GM18498 (cell line): Measurements from ENCODE around the gene PSMD1.
"Not testable (repeated sequence)": the region's sequence is repeated elsewhere in the genome, so short reads cannot be mapped to it uniquely, and the experiment has no call there.

ENCODE experiments used
- ATAC-seq: cut with Tn5 transposase; IDR thresholded peaks from one replicate; pipeline ENCODE4 v1.9.1; 2021; ENCODE audit warnings: mild to moderate bottlenecking, moderate library complexity; ENCODE audit not compliant: unreplicated experiment

The PSMD1 gene

GRCh38 chr2:231052494-231053451, 3.9 kb upstream of the PSMD1 start:
- ATAC-seq, result peak; percentile 67

GRCh38 chr2:231053846-231054245, 2.8 kb upstream of the PSMD1 start:
- no peak for ATAC-seq

GRCh38 chr2:231057590-231057989, 923 bp downstream of the PSMD1 start:
- no peak for ATAC-seq

DNA sequence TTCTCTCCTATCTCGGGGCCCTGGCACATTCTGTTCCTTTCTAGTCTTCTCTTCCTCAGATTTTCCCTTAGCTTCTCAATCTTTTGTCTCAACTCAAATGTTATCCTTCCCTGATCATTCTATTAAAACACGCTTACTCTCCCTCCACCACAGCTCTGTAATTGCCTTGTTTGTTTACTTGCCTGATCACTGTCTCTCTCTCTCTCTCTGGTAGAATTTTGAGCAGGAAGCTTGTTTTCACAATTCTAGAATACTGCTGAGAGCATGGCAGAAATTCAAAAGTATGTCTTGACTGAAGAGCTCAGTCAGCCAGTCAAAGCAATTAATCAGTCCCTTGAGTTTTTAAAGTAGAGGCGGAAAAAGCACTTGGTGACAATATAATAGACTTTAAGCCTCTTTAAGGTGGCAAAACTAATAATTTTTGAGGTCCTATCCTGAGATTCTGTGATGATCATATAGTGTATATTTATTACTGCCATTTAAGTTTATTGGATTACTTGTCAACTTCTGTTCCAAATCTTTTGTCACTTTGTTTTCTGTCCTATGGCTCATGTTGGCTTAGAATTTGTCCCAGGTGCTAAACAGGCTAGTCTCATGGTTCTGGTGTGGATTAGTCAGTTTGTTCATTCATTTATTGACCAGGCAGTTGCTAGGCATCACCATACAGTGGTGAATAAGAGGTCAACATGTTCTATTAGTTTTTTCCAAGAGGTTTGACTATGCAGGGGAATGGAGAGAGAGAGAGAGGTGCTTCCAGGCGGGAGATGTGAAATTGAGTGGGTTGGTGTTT, 2.3 kb downstream of the PSMD1 start:
- no peak for ATAC-seq

DNA sequence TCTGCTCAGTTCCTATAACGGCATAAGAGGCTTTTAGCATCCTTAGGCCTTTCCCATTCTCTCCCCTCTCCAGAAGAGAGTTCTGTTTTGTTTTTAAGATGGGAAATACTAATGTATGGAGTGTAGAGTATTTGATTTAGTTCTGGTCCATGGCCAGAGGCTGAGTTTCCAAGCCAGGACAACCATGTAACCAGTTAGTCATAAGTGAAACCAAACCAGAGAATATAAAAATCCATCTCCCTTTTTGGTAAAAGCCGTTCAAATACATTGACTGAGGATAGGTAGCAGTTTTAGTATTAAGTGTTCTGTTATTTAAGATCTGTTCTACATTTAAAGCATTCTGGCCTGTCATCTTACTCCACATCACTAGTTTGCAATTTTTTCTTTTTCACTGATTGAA, 3.1 kb downstream of the PSMD1 start:
- no peak for ATAC-seq

DNA sequence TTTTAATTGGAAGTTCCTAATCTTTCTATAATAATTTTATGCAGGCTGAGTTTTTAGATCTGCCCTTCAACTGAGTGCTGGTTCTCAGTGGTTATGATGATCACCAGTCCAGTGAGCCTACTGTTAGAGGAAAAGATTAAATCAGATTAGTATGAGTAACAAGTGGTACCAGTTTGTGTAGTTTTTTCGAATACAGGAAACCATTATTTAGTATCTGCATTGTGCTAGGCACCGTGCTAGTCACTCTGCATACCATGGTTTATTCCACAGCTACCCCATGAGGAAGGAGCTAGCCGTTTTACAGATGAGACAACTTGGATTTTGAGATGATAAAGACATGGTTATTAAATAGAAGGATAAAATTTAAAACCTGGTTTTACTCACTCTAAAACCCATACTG, 6.1 kb downstream of the PSMD1 start:
- ATAC-seq, result no peak

GRCh38 chr2:231063347-231063746, 6.7 kb downstream of the PSMD1 start:
- ATAC-seq, result no peak

- ATAC-seq, result no peak
These were observed 9.3 kb downstream of the PSMD1 start for GRCh38 chr2:231065966-231066365.

DNA sequence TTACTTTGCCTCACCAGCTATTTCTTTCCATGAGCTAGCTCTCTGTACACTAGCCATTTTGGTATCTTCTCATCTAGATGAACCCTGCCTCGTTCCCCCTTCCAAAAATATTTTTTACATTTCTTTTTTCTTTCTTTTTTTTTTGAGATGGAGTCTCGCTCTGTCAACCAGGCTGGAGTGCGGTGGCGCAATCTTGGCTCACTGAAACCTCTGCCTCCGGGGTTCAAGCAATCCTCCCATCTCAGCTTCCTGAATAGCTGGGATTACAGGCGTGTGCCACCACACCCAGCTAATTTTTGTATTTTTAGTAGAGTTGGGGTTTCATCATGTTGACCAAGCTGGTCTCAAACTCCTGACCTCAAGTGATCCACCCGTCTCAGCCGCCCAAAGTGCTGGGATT, 10.9 kb downstream of the PSMD1 start:
- not testable (repeated sequence) for ATAC-seq

DNA sequence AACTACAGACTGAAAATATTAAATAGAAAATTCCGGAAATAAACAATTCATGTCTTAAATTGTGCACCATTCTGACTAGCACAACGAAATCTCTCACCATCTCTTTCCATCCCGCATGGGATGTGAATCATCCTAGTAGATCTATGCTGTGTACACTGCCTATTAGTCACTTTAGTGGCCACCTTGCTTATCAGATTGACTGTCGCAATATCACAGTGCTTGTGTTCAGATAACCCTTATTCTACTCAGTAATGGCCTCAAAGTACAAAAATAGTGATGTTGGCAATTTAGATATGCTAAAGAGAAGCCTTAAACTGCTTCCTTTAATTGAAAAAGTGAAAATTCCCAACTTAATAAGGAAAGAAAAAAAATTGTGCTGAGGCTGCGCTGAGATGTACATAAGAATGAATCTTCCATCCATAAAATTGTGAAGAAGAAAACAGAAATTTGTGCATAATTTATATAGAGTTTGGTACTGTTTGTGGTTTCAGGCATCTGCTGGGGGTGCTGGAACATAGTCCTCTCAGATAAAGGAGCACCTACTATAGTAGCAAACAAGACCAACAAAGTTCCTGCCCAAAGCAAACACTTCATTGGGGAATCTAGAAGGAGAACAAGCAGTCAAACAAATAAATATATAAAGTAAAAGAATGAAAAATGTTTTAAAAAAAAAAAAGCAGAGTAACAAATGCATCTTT, 12.0 kb downstream of the PSMD1 start:
- ATAC-seq, result no peak

- ATAC-seq, result no peak
These were observed 12.8 kb downstream of the PSMD1 start for GRCh38 chr2:231069379-231070054.

GRCh38 chr2:231084565-231084964, 27.9 kb downstream of the PSMD1 start:
- ATAC-seq, result no peak

DNA sequence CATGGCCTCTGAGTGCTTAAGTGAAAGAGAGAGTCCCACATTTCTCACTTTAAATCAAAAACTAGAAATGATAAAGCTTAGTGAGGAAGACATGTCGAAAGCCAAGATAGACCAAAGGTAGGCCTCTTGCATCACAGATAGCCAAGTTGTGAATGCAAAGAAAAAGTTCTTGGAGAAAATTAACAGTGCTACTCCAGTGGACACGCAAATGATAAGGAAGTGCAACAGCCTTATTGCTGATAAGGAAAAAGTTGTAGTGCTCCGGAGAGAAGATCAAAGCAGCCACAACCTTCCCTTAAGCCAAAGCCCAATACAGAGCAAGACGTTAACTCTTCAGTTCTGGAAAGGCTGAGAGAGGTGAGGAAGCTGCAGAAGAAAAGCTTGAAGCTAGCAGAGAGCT, 32.1 kb downstream of the PSMD1 start:
- no peak for ATAC-seq

DNA sequence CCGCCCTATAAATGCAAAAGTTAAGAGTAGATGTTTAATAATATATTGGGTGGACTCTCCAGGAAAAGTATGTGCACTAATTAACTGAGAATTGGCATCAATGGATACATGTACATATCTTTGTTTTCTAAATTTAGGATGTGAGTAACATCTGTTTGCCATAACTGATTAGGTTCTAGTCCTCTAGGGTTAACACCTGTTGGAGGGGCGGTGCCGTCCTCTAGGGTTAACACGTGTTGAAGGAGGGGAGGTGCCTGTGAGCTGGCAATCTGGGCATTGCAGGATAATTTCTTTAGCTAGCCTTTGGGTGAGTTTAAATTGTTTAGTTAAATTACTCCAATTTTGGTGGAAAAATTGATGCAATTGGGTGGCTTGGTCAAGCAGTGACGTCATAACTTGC, 37.3 kb downstream of the PSMD1 start:
- ATAC-seq, result no peak

DNA sequence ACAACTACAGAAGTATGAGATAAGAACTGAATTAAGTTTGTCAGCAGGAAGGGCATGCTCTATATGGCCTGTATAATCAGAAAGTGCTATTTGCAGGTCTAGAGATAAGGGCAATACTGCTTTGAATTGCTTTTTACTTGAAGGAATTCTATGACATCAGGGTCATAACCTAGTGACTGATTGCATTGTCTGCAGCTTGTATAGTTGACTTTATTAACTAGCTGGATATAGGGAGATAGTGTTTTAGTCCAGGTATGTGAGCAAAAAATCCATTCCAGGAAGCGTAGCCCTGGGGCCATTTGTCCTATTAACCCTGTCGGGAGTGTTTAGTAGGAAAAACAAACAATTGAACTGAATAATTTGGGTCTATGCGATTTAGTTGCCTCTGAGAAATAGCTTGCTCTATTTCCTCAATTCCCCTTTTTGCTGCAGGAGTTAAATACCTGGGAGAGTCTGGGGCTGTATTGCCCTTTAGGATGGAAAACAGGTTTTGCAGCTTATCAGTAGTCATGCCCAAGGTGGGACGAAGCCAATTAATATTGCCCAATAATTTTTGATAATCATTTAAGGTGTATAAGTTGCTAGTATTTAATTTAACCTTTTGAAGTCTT, 38.2 kb downstream of the PSMD1 start:
- ATAC-seq, result no peak

DNA sequence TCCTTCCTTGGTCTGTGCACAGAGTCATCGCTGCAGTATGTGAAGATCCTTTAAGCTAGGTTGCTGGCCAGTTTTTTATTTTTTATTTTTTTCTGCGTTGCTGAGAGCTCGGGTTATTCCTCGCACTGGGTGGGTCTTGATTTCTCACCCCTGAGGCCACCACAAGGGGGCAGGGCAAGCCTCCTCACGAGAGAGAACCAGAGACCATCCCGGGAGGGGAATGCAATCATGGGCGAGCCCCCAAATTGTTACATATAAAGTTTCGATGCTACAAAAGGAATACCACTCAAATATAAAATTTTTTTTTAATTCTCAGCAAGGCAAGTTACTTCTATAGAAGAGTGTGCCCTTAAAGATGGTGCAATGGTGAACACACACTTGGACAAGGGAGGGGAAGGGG, 43.3 kb downstream of the PSMD1 start:
- no peak for ATAC-seq

DNA sequence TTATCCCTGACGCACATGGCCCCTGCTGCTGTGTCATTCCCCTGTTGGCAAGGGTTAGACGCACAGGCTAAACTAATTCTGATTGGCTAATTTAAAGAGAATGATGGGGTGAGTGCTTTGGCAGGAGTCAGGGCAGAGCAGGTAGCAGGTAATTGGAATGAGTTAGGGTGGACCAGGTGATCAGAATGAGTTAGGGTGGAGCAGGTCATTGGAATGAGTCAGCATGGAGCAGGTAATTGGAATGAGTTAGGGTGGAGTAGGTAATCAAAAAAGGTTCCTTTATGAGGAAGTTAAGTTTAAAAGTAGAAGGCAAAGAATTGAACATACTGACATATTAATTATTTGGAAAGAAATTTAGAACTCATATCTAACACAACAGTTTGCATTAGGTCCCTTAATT, 43.7 kb downstream of the PSMD1 start:
- not testable (repeated sequence) for ATAC-seq

DNA sequence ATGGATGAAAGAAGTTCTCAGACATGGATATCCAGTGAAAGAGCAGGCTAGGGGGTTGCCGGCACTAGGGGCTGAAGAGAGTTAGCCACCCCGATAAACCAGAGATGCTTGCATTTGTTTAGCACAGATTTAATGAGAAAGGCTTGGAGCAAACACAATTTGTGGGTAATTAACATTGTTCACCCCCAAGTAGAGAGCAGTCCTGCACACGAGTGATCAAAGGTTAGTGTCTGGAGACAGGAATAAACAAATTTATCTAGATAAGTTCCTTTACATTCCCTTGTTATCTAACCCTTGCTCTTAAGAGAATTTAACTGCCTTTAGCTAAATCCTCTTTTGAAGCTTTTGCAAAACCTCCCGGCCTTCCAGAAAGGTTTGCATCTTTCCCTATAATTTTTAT, 44.3 kb downstream of the PSMD1 start:
- ATAC-seq, result no peak

DNA sequence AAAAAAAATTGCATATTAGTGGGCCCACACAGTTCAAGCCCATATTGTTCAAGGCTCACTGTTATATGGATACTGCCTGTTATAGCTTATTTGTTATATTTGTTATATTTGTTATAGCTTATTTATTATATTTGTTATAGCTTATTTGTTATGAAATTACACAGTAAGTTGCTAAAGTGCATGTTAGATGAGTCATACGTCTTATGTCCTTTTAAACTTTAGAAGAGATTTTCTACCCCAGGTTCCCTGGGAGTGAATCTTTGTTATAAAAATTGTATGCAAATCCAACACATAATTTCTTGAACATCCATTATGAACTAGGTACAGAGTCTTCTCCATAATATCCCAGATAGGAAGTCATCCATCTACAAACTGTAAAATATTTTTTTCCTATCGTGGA, 46.1 kb downstream of the PSMD1 start:
- no peak for ATAC-seq

DNA sequence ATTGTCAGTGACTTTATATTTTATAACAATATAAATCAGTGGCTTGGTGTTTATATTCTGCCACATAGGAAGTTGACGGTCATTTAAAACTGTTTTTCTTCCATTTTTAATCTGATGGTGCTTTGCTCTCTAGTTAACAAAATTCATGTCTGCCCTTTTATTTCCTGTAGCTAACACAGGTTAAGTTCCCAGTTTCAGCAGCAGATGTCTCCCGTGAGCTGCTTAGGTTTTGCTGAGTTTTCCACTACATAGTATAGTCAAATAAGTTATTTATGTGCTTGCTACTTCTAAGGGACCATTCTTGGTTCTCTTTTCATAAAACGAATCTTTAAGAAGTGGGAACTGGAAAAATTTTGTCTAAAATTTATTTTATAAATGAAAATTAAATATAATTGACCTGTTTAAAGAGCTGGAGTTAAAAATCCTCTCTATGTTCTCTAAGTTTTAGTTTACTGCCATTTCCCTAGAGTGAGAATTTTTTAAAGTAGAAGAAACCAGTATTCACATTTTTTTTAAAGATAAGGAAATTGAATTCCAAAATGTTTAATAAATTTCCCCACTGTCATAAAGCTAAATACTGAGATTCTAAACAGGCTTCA, 47.5 kb downstream of the PSMD1 start:
- peak; percentile 76 for ATAC-seq
